Measurements from ENCODE around the gene PALLD. TPM values are rescaled to one million over a fixed set of nuclear protein-coding genes. Genes with fewer than 3 reads are reported as not detected.
A peak's percentile ranks its signal among the peaks of the same experiment; 100 is the strongest.

PALLD gene
- total RNA-seq, 1 donor from 2014 or later, result 85.7 TPM

DNA sequence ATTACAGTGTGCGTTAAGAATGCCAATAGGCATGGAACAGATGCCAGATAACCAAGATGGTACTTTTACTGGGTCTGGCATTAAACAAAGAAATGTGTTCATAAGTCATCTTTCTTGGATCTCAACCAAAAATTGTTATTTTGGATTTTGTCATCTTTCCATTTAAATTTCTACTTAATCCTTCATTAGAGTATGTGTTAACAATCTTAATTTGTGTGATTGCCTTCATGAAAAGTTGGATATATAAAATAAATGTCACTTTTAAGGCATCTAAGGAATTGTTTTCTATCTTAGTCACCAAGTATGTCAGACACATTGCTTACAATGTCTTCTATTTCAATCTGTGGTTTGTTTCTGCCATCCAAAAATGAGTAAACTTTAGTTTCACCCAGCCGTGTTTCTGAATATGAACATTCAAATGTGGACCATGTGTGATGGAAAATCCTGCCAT, 87.5 kb downstream of the PALLD start:
- peaks cover 16% of the 10 kb centered on the region for H3K9me3 Mint-ChIP-seq
- peaks cover 10% of the 10 kb centered on the region for H3K4me1 ChIP-seq
- H3K27ac ChIP-seq, result no peak overlapping the region
- no peaks in the 10 kb centered on the region for H4K20me1 ChIP-seq (ENCODE audit: low read depth)
- no peaks in the 10 kb centered on the region for H3K9me3 ChIP-seq (ENCODE audit: low read depth)
- no peak overlapping the region for H3K4me2 ChIP-seq
- H3K79me2 ChIP-seq (ENCODE audit: low read depth), result no peaks in the 10 kb centered on the region
- no peak overlapping the region for H3K4me3 Mint-ChIP-seq
- no peak overlapping the region for H2AFZ ChIP-seq (replicated peaks)
- H3K36me3 ChIP-seq, result no peaks in the 10 kb centered on the region
- no peak overlapping the region for H3K27ac Mint-ChIP-seq
- TF ChIP-seq EZH2phosphoT487 (IDR thresholded peaks at IDR 0.05) (no peak), EZH2 (IDR thresholded peaks at IDR 0.05) (no peak)
- TF ChIP-seq, protein P1, sequence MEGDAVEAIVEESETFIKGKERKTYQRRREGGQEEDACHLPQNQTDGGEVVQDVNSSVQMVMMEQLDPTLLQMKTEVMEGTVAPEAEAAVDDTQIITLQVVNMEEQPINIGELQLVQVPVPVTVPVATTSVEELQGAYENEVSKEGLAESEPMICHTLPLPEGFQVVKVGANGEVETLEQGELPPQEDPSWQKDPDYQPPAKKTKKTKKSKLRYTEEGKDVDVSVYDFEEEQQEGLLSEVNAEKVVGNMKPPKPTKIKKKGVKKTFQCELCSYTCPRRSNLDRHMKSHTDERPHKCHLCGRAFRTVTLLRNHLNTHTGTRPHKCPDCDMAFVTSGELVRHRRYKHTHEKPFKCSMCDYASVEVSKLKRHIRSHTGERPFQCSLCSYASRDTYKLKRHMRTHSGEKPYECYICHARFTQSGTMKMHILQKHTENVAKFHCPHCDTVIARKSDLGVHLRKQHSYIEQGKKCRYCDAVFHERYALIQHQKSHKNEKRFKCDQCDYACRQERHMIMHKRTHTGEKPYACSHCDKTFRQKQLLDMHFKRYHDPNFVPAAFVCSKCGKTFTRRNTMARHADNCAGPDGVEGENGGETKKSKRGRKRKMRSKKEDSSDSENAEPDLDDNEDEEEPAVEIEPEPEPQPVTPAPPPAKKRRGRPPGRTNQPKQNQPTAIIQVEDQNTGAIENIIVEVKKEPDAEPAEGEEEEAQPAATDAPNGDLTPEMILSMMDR (IDR thresholded peaks at IDR 0.05), result no peak
- H3K4me3 ChIP-seq, result no peak overlapping the region
- H3F3A ChIP-seq (ENCODE audit: low read depth), result no peaks in the 10 kb centered on the region
- H3K9ac ChIP-seq, result no peak overlapping the region
- no peaks in the 10 kb centered on the region for H3K27me3 ChIP-seq
- H3K27me3 Mint-ChIP-seq (ENCODE audit: insufficient read depth, low read depth), result peaks cover 6% of the 10 kb centered on the region
- no peaks in the 10 kb centered on the region for H3K36me3 Mint-ChIP-seq
- DNase-seq (ENCODE audit: low spot score), result no peak
- peaks cover 24% of the 10 kb centered on the region for H3K4me1 Mint-ChIP-seq

- no peak overlapping the region for H3K27ac Mint-ChIP-seq
- Histone ChIP-seq H4K20me1 (ENCODE audit: low read depth) (no peaks in the 10 kb centered on the region), H2AFZ (replicated peaks) (no peak overlapping the region), H3K9me3 (ENCODE audit: low read depth) (no peaks in the 10 kb centered on the region), H3K4me3 (no peak overlapping the region), H3K9ac (no peak overlapping the region), H3K27ac (no peak overlapping the region), H3K4me2 (no peak overlapping the region), H3F3A (ENCODE audit: low read depth) (no peaks in the 10 kb centered on the region), H3K79me2 (ENCODE audit: low read depth) (no peaks in the 10 kb centered on the region), H3K27me3 (no peaks in the 10 kb centered on the region), H3K36me3 (no peaks in the 10 kb centered on the region), H3K4me1 (peaks cover 10% of the 10 kb centered on the region)
- peaks cover 6% of the 10 kb centered on the region for H3K27me3 Mint-ChIP-seq (ENCODE audit: insufficient read depth, low read depth)
- H3K4me3 Mint-ChIP-seq, result no peak overlapping the region
- H3K9me3 Mint-ChIP-seq, result peaks cover 16% of the 10 kb centered on the region
- H3K36me3 Mint-ChIP-seq, result no peaks in the 10 kb centered on the region
- TF ChIP-seq, protein P1 (IDR thresholded peaks at IDR 0.05), result peak; percentile 83
- no peak for TF ChIP-seq EZH2phosphoT487 (IDR thresholded peaks at IDR 0.05)
- H3K4me1 Mint-ChIP-seq, result peaks cover 24% of the 10 kb centered on the region
- DNase-seq (ENCODE audit: low spot score), result peak; percentile 91
Measured at GRCh38 chr4:168585168-168586091, 88.6 kb downstream of the PALLD start.

- H3K27me3 ChIP-seq, result no peaks in the 10 kb centered on the region
- Mint-ChIP-seq H3K4me1 (peaks cover 24% of the 10 kb centered on the region), H3K27me3 (ENCODE audit: insufficient read depth, low read depth) (peaks cover 9% of the 10 kb centered on the region), H3K4me3 (no peak overlapping the region), H3K9me3 (peaks cover 6% of the 10 kb centered on the region), H3K36me3 (no peaks in the 10 kb centered on the region), H3K27ac (no peak overlapping the region)
- no peaks in the 10 kb centered on the region for H3F3A ChIP-seq (ENCODE audit: low read depth)
- no peak overlapping the region for H3K27ac ChIP-seq
- peaks cover 10% of the 10 kb centered on the region for H3K4me1 ChIP-seq
- no peaks in the 10 kb centered on the region for H3K79me2 ChIP-seq (ENCODE audit: low read depth)
- no peak overlapping the region for H3K4me2 ChIP-seq
- TF ChIP-seq, protein P1 (IDR thresholded peaks at IDR 0.05), result no peak
- TF ChIP-seq EZH2phosphoT487 (IDR thresholded peaks at IDR 0.05) (no peak), EZH2 (IDR thresholded peaks at IDR 0.05) (no peak)
- H3K36me3 ChIP-seq, result no peaks in the 10 kb centered on the region
- no peak overlapping the region for H3K4me3 ChIP-seq
- no peaks in the 10 kb centered on the region for H3K9me3 ChIP-seq (ENCODE audit: low read depth)
- no peaks in the 10 kb centered on the region for H4K20me1 ChIP-seq (ENCODE audit: low read depth)
- H2AFZ ChIP-seq (replicated peaks), result peak overlapping the region; percentile 7
- no peak for DNase-seq (ENCODE audit: low spot score)
- no peak overlapping the region for H3K9ac ChIP-seq
Measured at GRCh38 chr4:168586926-168587325, 90.1 kb downstream of the PALLD start.
